ENCODE measurements around the gene CAND1.

Gene CAND1

GRCh38 chr12:67365131-67365530, 96.0 kb downstream of the CAND1 start:
- H3K27ac ChIP-seq, result no peak overlapping the region
- TF ChIP-seq, protein P1, sequence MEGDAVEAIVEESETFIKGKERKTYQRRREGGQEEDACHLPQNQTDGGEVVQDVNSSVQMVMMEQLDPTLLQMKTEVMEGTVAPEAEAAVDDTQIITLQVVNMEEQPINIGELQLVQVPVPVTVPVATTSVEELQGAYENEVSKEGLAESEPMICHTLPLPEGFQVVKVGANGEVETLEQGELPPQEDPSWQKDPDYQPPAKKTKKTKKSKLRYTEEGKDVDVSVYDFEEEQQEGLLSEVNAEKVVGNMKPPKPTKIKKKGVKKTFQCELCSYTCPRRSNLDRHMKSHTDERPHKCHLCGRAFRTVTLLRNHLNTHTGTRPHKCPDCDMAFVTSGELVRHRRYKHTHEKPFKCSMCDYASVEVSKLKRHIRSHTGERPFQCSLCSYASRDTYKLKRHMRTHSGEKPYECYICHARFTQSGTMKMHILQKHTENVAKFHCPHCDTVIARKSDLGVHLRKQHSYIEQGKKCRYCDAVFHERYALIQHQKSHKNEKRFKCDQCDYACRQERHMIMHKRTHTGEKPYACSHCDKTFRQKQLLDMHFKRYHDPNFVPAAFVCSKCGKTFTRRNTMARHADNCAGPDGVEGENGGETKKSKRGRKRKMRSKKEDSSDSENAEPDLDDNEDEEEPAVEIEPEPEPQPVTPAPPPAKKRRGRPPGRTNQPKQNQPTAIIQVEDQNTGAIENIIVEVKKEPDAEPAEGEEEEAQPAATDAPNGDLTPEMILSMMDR (conservative IDR thresholded peaks at IDR 0.05), result no peak

DNA sequence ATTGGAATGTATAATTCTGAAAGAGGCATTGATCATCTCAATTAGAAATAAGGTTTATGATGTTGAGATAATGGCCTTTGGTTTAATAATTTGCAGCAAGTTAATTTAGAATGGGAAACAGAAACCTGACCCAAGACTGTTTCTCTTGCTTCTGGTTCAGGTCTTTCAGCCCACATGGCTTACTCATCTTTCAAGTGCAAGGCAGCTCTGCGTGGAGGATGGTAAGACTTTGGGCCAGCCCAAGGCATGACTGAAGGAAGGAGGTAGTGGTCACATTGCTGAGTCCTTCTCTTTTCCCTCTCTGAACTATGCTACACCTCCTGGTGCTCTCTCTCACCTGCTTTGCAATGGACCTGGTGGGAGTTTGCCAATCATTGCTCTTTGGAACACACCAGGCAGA, 98.7 kb downstream of the CAND1 start:
- H3K27ac ChIP-seq, result no peak overlapping the region
- TF ChIP-seq, protein P1 (conservative IDR thresholded peaks at IDR 0.05), result no peak

Data from VCaP (cell line).